Esophagus mucosa (tissue), 1 donor: ENCODE measurements around the gene ANKRD29. TPM values are rescaled to one million over a fixed set of nuclear protein-coding genes. Genes with fewer than 3 reads are reported as not detected.

Experiments used
- ATAC-seq: fragments of 200-7000 bp; cut with Tn5 transposase; one replicate; pipeline ENCODE4 v1.9.1; 2020
- total RNA-seq: library from RNA; stranded (reverse); gene quantifications from one replicate; pipeline ENCODE4 v1.2.4, GENCODE V29; 2023
- donor health status: DM: yes; HTN: yes; CAD: no.

The ANKRD29 gene
- total RNA-seq, 1 donor from 2014 or later: 11.2 TPM

- ATAC-seq: no peak
Measured at GRCh38 chr18:23556145-23556780, 106.4 kb downstream of the ANKRD29 start.

DNA sequence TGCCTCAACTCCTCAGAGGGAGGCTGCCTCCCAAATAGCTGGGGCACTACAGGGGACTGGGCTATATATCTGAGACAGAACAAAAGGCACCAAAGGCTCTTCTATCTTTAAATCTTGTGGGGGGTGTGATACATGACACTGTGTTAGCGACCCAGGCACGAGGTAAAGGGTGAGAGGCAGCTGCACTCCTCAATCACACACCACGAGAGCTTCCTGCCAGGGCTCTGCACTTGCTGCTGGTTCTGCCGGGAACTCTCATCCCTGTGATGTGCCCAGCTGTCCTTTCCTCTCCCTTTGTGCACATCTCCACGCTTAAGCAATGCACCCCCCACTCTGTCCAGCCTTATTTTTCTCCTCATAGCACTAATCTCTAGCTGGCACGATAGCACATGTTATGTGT lies 108.8 kb downstream of the ANKRD29 start:
- no peak for ATAC-seq

- ATAC-seq: no peak
Measured at GRCh38 chr18:23552505-23552904, 110.2 kb downstream of the ANKRD29 start.

DNA sequence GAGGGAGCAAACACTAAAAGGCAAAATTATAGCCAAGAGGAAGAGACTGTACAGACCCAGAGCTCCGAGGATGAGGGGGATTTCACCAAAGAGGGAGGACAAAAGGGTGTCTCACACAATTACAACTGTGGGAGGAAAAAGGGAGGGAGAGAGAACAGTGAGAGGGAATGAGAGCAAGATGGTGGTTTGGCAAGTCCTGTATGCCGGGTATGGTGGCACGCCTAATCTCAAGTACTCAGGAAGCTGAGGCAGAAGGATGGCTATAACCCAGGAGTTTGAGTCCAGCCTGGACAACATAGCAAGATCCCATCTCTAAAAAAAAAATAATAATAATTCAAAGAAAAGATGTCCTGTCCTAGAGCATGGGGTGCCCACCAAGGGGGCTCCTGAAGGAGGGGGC lies 110.7 kb downstream of the ANKRD29 start:
- ATAC-seq: no peak

- peak; percentile 86 for ATAC-seq
Measured at GRCh38 chr18:23550898-23551297, 111.8 kb downstream of the ANKRD29 start.

Other genes starting within 250 kb of the ANKRD29 start
- gene RIOK3, start 209.6 kb downstream of the ANKRD29 start, total RNA-seq: 119 TPM
- 17.4 TPM for gene RMC1, start 159.4 kb downstream of the ANKRD29 start, total RNA-seq
- gene NPC1, start 76.4 kb downstream of the ANKRD29 start, total RNA-seq: 38.1 TPM
- gene LAMA3, start 26.5 kb upstream of the ANKRD29 start, total RNA-seq: 40.1 TPM